Ovary (tissue), 3 donors: Measurements from ENCODE around the gene RNASE13.

ENCODE experiments used
- CTCF ChIP-seq, 3 donors: fragments of 450-650 bp in 2 of 3; fragments of 200-600 bp in 1 of 3; IDR thresholded peaks; one replicate each; pipeline versions ENCODE4 v1.5.1 to v1.8.0; 2016 to 2022; ENCODE audit warnings: antibody characterized with exemption in 3 of 3, mild to moderate bottlenecking in 1 of 3
- POLR2A ChIP-seq: fragments of 450-650 bp; IDR thresholded peaks from one replicate; pipeline ENCODE4 v1.6.1; 2017; ENCODE audit warnings: antibody characterized with exemption, mild to moderate bottlenecking, moderate library complexity
- donor health status: DM: no; HTN: no; CAD: no.

DNA sequence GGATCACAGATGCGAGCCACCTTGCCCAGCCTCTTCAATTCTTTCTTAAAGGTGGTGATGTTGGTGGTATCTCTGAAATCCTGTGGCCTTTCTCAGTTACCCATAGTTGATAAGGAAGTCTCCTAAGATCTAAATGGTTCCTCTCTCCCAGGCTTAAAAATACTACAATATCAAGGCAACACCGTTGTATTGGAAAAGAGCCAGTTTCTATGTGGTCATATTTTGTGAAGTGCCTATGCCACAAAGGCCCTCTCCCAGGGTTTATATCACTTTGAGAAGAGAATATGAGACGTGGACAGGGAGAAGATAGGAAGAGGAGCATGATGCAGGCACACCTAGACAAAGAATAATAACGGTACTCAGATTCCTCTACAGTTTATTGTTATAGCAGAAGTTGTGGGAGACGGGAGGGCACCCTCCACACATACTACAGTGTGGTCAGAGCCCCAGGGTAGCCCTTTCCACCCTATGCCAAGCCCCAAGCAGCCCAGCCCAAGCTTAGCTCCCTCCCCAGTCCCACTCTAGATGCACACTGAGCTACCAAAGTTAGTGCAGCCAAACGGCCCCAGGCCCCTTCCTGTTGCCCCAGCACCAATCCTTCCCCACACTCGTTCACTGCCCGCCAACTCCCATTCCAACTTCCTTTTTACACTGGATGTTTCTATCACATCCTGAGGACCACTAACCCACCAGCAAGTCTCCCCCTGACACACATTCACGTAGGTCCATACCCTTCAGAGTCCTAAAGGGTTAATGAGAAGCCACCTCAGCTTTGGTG, 18.0 kb downstream of the RNASE13 start:
- TF ChIP-seq CTCF (IDR thresholded peaks at IDR 0.05) = no peak
- no peak for TF ChIP-seq POLR2A
